HG03469 (cell line): ENCODE data around the gene ZCWPW1.

Experiments used
- ATAC-seq: cut with Tn5 transposase; IDR thresholded peaks from one replicate; pipeline ENCODE4 v1.9.1; 2021; ENCODE audit warnings: mild to moderate bottlenecking, moderate library complexity, moderate number of reproducible peaks; ENCODE audit not compliant: unreplicated experiment

ZCWPW1 gene

DNA sequence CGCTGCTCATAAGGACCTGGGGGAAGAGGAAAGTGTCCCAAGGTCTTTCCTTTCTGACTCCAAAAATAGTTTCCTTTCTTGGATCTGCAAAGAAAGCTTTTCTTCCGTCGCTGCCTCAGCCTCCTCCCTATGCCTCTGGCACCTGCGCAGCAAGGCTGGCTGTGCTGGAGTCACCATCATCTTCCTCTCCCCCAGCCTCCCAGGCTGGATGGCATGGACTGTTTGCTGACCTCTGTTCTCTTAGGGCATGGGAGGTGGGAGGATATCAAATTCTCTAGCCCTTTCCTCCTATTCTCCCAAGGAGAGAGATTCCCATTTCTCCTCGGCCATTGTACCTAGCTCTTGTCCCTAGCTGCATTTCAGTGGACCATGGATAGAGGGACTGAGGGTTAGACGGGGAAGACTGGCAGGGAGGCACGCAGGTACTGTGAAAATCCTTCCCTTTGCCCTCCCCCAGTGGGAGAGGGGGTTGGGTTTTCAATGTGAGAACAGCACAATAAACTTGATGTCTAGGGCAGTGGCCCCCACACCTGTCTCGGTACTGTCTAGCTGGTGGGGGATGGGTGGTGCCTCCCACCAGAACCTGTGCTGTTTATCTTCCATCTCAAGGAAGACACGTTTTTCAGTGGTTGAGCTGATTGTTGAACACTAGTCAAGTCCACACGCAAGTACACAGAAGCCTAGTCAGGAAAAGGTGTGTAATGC is 5.2 kb upstream of the ZCWPW1 start:
- ATAC-seq = no peak

DNA sequence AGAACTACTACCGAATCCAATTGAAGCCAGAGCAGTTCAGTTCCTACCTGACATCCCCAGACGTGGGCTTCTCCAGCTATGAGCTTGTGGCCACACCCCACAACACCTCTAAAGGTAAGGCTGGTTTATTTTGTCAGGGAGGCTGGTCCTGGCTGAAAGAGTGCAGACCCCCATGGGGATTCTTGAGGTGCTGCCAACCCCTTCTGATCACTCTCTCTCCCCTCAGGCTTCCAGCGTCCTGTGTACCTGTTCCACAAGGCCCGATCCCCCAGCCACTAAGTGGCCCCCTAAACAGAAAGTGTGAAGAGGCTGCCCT is 4.7 kb upstream of the ZCWPW1 start:
- no peak for ATAC-seq

DNA sequence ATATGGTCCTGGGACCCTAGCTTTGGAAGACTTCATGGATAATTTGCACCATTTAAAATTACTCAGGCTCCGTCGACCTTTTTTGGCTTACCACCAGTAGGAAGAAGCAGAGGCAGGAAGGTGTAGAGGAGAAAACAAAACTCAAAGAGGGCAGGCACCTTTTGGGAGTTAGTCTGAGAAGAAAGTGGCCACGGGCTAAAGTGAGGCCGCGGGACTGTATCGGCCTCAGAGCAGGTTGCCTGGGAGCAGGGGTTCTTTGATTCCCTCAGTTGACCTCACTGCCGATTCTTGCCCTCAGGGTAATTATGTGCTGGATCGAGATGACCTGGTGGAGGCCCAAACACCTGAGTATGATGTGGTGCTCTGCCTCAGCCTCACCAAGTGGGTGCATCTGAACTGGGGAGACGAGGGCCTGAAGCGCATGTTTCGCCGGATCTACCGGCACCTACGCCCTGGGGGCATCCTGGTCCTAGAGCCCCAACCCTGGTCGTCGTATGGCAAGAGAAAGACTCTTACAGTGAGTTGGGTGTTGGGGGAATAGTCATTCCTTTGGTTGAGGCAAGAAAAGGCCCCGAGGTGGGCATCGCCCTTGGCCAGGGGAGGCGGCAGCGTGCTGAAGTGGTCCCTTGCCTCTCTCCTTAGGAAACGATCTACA is 4.2 kb upstream of the ZCWPW1 start:
- no peak for ATAC-seq

- ATAC-seq = no peak
Measured at GRCh38 chr7:100432053-100432452, 3.5 kb upstream of the ZCWPW1 start.

DNA sequence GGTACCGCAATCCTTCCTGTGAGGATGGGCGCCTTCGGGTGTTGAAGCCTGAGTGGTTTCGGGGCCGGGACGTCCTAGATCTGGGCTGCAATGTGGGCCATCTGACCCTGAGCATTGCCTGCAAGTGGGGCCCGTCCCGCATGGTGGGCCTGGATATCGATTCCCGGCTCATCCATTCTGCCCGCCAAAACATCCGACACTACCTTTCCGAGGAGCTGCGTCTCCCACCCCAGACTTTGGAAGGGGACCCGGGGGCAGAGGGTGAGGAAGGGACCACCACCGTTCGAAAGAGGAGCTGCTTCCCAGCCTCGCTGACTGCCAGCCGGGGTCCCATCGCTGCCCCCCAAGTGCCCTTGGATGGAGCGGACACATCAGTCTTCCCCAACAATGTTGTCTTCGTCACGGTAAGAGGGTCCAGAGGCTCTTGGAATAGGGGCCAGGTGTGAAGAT is 2.8 kb upstream of the ZCWPW1 start:
- ATAC-seq = no peak

DNA sequence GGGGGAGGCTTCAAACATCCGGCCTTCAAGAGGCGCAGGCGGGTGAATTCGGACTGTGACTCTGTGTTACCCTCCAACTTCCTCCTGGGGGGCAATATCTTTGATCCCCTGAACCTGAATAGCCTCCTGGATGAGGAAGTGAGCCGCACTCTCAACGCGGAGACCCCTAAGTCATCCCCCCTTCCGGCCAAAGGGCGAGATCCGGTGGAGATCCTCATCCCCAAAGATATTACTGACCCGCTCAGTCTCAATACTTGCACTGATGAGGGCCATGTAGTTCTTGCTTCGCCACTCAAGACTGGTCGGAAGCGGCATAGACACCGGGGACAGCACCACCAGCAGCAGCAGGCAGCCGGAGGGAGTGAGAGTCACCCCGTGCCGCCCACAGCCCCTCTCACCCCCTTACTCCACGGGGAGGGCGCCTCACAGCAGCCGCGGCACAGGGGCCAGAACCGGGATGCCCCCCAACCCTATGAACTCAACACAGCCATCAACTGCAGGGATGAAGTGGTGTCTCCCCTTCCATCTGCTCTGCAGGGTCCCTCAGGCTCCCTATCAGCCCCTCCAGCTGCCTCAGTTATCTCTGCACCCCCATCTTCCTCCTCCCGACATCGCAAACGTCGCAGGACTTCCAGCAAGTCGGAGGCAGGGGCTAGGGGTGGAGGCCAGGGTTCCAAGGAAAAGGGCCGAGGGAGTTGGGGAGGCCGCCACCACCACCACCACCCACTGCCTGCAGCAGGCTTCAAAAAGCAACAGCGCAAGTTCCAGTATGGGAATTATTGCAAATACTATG is 2.2 kb upstream of the ZCWPW1 start:
- ATAC-seq = no peak

GRCh38 chr7:100429637-100430492 is 1.4 kb upstream of the ZCWPW1 start, which contains the start of gene MEPCE:
Gene MEPCE (plus strand): TSS chr7:100429831. CDS start chr7:100430019, 188 bp downstream.
- no peak for ATAC-seq

GRCh38 chr7:100428967-100429636 is 599 bp upstream of the ZCWPW1 start:
- peak; percentile 27 for ATAC-seq

- ATAC-seq = no peak
Measured at GRCh38 chr7:100427762-100428198, 723 bp downstream of the ZCWPW1 start.

DNA sequence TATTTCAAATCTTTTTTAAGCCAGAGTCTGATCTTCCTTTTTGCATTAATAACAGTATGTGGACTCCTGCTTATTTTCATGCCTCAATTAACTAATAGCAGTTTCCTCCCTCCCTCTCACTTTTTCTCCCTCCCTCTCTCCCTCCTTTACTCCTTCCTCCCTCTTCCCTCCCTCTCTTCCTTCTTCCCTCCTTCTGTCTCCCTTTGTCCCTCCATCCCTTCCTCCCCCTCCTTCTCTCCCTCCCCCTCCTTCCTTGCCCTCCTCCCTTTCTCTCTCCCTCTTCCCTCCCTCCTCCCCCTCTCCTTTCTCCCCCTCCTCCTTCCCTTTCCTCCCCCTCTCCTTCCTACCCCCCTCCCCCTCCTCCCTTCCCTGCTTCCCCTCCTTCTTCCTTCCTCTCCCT is 2.0 kb downstream of the ZCWPW1 start:
- no peak for ATAC-seq

- ATAC-seq = no peak
Measured at GRCh38 chr7:100425347-100425746, 3.2 kb downstream of the ZCWPW1 start.

DNA sequence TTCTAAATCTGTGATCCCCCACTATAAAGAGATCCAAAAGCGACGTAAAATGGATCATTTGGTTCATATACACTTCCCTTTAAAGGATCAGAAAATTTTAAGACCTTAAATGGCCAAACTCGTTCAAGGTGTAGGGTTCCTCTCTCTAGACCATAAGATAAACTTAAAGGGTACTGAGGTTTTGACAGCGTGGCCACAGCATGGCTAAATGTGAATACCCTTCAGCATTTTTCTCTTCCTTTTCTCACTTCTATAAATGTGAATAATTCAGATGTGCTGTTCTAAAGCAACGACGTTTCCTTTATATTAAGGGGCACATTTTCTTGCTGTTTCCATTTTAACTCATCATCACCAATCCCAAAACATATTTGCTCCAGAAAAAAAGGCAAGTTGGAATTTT is 5.2 kb downstream of the ZCWPW1 start:
- ATAC-seq = no peak

DNA sequence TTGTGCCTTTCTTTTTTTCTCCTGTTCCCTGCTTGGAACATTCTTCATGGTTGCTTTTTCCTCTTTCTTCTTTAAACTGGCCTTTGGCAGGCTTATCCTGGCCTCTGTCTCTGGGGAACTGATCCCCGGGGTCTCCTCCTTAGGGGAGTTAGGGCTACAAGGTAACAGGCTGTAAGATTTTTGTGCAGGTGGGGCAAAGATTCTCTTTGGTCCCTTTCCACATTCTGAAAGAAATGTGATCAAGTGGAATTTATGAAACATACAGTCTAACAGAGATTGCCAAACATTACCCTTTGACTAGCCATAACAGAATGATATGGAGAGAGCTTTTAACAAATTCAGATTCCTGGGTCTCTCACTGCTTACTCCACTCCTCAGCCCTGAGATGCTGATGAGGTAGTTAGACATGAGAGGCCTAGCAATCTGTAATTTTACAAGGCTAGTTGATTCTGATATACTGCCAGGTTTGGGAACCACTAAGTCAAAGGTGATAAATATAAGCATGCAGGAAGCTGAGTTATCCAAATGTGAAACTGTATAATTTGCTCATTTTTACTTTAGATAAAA is 8.8 kb downstream of the ZCWPW1 start:
- ATAC-seq = no peak

DNA sequence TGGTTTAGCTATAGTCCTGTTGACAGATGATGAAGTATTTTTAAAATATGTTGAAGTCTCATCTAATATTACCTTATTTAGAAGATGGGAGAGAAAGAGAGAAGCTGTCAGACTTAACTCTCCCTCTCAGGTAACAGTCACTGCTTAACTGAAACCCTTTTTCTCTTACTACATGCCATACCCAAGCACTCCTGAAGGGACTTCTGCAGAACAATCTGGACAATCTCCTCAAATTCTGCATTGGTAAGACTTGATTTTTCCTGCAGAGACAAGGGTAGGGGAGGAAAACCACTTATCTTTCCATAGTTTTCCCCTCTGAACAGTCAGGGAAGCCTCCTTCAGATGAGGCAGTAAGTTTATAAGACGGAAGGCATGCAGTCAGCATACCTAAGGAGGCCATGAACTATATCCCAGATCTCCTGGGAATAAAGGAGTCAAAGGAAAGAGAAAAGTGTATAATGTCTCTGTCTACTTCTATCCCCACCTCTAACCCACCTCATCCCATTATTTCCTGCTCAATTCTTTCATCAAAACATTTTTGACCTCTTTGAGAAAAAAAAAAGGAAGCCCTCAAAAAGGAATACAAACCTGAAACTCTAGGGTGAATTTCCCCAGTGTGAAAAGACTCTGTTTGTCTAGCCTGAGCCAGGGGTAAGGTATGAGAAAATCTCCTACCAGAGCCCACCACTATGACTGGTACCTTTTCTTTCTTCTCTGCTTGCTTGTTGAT is 9.4 kb downstream of the ZCWPW1 start:
- ATAC-seq = no peak

DNA sequence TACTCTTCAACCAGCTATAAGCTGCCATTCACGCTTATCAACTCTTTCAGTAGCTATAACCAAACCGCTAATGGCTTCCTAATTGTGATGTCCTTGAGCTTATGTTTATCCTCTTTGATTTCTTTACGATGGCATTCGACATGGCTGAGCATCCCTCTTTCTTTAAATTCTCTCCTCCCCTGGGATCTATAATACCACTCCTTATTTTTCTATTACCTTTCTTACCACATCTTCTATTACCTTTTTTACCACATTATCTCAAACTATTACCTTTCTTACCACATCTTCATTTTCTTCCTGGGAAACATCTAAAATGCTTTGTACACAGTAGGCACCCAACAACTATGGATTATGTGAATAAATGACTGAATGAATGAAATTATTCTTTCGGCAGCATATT is 13.1 kb downstream of the ZCWPW1 start:
- no peak for ATAC-seq

DNA sequence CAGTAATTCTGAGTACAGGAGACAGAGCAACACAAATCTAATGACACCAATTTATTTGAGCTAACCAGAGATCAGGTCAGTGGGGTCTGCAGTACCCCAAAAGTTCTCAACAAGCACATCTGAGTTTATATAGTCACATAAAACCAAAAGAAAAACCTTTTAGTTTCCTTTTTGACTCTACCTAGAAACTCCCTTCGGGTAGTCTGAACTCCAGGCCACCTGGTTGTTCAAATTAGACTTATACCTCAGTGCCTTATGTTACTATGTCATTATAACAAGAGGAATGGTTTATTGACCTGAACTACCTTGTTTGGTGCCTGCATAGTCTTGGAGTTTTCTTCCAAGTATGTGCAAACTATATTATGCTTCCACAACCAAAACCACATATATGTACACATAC is 14.6 kb downstream of the ZCWPW1 start:
- ATAC-seq = no peak

- no peak for ATAC-seq
Measured at GRCh38 chr7:100413346-100413745, 15.2 kb downstream of the ZCWPW1 start.

DNA sequence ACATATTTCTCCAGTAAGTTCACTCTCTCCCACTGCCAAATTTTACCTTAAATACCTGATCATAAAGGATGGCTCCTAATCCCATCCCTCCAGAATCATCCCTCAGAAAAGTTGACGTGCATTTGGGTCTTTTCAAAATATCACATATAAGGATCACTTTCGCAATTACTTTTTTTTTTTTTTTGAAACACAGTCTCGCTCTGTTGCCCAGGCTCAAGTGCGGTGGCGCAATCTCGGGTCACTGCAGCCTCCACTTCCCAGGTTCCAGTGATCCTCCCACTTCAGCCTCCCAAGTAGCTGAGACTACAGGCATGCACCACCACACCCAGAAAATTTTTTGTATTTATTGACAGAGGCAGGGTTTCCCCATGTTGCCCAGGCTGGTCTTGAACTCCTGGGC is 17.4 kb downstream of the ZCWPW1 start:
- ATAC-seq = no peak
